GF-D8 (cell line): ENCODE data around the gene TNNT1.
"Not testable (repeated sequence)": the region's sequence is repeated elsewhere in the genome, so short reads cannot be mapped to it uniquely, and the experiment has no call there.

Experiments
- DNase-seq: peaks from one replicate; lab custom pipeline; 2025; lab: John Stamatoyannopoulos, UW

The TNNT1 gene

DNA sequence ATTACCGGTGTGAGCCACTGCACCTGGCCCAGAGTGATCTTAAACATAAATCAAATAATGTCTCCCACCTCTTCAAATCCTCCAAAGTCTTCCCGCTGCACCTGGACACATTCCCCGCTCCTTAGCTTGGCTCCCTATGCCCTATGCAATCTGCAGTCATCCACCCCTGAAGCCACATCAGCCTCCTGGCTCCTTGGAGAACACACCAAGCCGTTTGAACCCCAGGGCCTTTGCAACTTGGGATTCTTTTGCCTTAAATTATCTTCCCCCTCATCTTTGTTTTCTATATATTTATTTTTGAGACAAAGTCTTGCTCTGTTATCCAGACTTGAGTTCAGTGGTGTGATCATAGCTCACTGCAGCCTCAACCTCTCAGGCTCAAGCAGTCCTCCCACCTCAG lies 20.1 kb upstream of the TNNT1 start:
- no peak for DNase-seq

DNA sequence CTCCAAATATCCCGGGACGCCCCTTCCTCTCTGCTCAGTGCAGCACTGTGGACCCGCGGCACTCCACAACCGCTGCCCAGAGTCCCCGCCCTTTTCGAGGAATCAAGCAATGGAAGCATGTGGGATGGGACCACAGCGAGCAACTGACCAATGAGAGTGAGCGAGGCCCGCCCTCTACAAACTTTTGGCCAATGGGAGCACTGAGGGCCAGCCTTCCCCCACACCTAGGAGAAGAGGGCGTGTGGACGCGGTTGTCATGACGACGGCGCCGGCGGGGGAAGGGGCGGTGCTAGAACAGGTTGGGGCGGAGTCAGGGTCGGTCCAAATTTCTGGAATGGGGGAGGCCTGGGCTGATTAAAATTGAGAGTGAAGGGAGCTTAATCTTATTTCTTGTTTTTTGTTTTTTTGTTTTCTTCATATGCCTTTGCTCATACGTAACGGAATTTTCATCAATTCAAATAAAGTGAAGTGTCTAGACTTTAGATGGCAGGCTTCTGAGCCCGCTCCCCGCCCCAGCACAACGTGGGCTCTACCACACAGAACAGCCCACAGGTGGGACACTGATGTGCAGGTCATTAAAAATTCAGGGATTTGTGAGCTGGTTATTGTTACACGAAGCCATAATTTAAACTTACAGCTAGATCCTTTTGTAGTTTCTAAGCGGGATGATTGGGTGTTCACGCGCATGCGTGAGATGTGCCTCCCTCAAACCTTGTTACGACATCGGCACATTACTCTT lies 17.7 kb upstream of the TNNT1 start, which contains the start of gene DNAAF3:
Gene DNAAF3, minus strand, starts transcription at position 84 of the 739 bp plus-strand sequence. CDS start 200 bp downstream, outside the sequence.
- peak; percentile 91 for DNase-seq

DNA sequence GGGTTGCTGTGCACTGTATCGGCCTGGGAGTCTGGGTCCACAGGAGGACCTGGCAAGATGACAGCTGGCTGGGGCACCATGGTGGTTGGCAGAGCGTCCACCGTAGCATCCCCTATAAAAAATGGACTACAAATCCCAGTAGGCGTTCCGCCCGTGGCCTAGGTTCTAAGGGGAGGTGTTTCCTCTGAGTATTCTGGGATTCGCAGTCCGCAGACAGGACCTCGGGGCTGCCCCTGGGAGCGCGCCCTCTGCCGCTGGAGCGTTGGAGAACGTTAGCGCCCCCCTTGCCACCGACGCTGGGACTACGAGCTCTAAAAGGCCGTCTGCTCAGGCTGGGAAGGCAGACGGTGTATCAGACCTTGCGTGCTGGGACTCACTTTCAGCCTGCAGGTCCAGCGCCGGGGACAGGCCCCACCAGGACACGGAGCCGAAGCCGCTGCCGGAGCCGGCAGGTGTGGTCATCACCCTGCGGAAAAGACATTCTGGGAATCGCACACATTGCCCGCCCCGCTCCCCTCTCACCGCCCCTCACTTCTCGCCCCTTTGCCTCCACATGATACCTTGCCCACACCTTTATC lies 17.0 kb upstream of the TNNT1 start:
- peak; percentile 50 for DNase-seq

DNA sequence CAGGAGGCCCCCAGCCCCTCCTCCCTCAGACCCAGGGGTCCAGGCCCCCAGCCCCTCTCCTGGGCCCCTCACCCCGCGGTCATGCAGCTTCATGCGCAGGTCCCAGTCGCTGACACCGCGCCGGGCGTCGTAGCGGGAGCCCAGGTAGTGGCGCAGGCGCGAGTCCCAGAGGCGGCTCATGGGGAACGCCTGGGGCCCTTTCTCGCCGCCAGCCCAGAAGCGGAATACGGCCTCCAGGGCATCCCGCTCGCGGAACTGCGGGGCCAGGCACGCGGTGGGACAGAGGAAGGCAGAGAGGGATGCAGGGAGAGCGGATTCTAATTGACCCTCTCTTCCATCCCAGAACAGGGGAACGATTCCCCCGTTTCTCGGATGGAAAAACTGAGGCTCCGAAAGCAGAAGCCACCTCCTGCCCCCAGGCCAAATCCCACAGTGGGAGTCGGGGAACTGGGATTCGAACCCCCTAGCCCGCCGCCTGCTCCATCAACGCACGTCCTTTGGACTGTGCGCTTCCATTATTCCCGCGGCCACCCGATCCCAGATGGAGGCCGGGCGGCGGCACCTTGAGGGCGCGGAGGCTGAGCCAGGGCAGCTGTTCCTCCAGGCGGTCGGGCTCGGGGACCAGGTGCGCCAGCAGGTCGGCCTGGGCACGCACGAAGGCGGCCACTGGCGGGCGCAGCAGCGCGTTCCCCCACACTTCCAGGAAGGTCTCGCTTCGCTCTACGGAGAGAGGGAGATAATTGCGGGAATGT lies 12.7 kb upstream of the TNNT1 start:
- no peak for DNase-seq

DNA sequence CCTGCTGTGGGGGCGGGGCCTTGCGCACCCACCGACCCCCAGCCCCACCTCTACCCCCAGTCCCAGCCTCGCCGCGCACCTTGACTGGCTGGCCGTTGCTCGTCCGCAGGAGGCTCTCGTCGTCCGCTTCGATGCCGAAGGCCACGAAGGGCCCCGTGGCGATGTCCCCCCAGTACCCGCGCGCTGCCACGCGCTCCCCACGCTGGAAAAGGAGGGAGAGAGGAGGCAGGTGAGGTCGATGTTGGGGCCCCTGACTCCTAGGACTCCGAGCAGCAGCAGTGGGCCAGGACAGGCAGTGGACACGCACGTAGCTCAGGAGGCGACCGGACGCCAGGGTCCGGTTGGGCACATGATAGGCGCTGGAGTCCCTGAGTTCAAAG lies 12.0 kb upstream of the TNNT1 start:
- no peak for DNase-seq

DNA sequence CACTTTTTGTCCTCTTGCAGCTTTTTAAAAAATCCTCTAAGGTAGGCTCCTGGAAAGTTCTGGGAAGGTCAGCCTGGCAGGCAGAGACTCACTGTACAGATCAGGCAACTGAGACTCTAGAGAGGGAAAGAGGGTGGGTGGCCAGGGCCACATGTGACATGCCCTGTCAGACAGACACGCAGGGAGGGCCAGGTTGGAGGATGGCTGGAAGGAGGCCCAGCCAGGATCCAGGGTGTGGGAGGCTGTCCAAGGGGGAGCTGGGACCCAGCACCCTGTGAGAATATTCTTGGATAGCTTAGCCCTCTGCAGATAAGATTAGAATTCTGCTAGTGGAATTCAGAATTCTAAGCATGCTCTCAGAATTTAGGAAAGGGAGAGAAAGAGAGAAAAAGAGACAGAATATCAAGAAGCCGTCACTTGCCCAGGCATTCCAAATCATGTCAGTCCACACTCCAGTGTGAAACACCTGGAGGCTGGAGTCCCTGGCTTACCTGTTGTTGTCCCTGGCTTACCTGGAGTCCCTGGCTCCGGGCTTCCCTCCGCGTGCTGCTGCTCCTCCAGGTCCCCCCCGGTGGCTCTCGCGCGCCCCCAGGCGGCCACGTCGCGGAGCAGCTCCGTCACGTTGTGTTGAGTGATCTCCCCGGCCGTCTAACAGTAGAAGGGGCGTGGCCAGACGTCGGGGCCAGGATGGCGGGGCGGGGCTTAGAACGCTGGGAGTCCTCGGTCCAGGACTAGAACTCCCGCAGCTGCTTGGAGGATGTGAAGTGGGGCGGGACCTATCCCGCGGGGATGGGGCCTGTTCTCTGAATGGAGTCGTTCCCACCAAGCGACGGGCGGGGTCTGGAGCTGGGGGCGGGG lies 11.4 kb upstream of the TNNT1 start:
- peak; percentile 66 for DNase-seq

DNA sequence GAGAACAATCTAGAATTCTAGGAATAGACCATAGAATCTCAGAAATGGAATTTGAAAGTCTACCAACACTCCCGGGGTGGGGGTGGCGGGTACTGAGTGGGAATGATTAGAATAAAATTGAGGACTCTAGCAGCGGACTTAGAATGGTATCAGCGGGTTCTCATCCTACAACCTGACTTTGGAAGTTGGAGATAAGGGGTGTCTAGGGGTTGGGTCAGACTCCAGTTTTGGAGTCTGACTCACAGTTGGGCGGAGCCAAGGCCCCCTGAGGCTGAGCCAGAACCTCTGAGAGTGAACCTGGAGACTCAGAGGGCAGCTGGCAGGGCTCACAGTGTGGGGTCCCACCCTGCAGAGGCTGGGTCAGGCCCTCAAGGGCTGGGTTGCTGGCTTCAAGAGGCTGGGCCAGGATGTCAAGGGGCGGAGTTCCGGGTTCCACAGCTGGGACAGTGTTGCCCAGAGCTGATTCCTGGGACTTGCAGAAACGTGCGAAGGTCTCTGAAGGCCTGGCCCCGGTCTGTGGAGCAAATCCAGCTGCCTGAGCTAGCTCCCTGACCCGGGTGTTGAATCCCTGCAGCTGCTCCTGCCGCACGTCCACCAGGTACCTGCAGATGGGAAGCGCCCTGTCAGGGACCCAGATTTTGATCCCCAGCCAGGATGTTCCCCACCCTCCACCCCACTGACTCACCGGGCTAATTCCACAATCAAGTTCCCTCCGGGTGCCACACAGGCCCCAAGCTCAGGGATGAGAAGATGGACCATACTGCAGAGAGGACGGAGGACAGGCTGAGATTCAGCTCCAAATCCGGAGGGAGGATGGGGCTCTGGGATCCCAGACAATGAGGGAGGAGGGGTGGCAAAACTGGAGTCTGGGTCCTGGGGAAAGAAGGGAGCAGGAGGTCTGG lies 10.1 kb upstream of the TNNT1 start:
- no peak for DNase-seq

DNA sequence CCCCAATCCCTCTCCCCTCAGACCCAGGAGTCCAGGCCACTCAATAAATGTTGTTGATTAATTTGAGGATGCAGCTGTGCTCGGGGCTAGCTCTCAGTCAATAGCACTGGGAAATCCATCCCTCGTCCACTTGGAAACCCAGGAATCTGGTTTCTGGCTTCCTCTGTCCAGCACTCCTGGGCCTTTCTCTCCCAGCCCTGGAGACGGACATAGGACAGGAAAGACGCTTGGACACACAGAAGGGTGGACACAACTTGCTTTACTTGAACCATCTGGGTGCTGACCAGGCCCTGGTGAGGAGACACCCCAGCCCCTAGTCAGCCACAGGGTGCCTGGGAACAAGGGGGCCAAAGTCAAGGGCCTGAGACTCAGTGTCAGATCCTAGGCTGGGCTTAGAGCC lies 9.4 kb upstream of the TNNT1 start:
- DNase-seq, result no peak

DNA sequence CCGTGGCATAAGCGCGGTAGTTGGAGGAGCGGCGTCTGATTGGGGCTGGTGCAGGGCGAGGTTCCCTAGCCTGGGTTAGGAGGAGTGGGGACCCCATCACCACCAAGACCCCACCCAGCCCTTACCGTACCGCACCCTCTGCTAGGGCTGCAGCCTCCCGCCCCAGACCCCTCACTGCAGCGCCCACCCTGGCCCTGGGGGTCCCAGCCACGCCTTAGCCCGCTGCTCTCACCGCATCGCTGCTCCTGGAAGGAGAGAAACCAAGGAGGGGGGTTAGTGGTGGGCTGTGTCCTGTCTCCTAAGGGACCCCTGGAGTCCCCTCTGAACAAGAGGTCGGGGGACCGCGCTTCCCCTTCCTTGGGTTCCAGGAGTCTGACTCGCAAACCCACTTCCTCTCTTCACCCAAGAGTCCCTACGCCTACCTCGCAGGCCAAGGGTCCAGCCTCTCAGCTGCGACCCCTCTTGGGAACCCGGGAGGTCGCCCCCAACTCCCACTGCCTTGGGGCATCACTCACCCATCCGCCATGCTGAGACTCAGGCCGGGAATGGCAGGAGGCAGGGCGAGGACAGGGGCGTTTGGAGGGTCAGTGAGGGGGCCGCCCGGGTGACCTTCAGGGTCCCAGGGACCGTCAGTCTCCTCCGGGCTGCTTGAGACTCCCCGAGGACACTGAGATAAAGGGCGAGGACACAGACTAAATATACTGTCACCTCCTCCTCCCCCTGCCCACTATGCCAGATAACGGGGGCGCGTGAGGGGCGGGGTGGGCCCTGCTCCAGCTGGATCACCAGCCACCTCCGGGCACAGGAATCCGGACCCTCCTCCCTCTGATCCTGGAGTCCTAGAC lies 8.3 kb upstream of the TNNT1 start, which contains the start of gene TNNI3:
Gene TNNI3, minus strand, starts transcription at position 669 of the 845 bp plus-strand sequence. Its CDS starts 143 bp downstream, at position 526.
- no peak for DNase-seq

DNA sequence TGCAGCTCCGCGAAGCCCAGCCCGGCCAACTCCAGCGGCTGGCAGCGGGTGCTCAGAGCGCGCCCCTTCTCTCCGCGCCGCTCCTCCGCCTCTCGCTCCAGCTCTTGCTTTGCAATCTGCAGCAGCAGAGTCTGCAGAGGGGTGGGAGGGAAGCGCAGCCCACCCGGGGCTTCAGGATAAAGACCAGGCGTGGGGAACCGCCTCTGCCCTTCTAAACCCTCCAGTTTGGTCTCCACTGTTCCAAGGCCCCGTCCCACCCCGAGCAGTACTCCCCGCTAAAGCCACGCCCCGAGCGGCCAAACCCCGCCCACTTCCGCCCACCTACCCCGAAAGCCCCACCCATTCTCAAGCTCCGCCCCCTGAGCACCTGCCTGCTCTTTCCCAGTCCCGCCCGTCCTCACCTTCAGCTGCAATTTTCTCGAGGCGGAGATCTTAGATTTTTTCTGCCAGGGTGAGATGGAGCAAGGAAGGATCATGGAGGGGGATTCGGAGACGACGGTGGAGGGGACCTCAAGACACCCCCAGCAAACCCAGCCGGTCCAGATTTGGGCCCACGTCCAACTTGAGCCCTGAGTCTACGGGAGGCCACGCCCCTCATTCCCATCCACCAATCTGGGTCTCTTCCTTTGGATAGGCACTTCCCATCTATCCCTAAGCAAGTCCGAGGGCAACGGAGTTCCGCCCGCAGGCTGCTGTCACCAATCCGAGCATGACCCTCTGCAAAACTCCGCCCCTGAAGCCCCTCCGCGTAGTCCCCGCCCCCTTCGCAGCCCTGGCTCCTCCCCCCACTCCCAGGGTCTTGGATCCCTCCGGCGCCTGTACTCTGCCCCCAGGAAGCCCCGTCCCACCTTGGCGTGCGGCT lies 7.4 kb upstream of the TNNT1 start:
- DNase-seq, result no peak

DNA sequence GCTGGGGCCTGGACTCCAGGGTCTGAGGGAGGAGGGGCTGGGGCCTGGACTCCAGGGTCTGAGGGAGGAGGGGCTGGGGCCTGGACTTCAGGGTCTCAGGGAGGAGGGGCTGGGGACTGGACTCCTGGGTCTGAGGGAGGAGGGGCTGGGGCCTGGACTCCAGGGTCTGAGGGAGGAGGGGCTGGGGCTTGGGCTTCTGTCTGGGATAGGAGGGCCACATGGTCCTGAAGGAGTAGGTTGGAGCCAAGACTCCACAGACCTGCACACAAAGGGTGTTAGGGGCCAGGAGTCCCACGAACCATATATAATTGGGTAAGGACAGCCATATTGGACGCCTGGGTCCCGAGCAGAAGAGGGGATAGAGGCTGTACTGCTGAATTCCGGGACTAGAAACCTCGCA lies 6.8 kb upstream of the TNNT1 start:
- not testable (repeated sequence) for DNase-seq

DNA sequence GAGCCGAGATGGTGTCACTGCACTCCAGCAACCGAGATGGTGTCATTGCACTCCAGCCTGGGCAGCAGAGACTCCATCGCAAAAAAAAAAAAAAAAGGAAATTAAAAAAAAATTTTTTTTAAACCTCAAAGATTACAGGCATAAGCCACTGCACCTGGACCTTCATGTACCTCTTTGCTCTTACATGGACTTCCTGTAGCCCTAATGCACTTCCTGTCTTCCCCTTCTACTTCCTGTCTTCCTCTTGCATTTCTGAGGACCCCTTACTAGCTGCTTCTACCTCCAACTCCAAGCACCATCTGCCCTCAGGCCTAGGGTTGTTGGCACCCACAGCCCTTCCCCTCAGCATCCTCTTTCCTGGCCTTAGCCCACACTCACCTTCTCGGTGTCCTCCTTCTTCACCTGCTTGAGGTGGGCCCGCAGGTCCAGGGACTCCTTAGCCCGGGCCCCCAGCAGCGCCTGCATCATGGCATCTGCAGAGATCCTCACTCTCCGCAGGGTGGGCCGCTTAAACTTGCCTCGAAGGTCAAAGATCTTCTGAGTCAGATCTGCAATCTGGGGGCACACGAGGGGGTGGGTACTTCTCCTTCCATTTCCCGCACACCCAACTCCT lies 4.8 kb upstream of the TNNT1 start:
- no peak for DNase-seq

DNA sequence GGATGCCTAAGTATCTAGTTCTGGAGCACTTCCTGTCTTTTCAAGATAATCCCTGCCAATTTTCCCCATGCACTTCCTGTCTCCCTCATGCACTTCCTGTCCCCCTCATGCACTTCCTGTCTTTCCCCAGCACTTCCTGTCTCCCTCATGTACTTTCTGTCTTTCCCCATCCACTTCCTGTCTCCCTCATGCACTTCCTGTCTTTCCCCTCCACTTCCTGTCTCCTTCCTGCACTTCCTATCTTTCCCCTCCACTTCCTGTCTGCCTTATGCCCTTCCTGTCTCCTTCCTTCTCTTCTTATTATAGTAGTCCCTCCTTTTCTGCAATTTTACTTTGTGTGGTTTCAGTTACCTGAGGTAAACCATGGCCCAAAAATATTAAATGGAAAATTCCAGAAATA lies 3.0 kb upstream of the TNNT1 start:
- DNase-seq, result peak; percentile 5

DNA sequence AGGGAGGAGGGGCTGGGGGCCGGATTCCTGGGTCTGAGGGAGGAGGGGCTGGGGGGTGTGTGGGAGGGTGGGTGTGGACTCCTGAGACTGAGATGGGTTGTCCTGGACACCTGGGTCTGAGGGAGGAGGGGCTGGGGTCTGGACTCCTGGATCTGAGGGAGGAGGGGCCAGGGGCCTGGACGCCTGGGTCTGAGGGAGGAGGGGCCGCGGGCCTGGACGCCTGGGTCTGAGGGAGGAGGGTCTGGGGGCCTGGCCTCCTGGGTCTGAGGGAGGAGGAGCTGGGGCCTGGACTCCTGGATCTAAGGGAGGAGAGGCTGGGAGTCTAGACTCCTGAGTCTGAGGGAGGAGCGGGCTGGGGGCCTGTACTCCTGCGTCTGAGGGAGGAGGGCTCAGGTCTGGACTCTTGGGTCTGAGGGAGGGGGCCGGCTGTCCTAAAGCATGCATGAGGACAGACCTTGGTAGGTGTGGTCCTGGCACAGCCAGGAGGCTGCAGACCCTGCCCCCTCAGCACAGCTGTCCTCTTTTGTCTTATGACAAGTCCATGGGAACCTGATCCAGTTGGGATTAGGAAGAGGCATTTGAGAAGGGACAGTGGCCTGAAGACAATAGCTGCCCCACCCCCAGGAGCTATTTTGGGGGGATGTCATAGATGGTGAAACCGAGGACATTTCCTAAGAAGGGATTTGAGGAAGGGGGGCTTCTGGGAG lies 1.3 kb downstream of the TNNT1 start:
- no peak for DNase-seq

DNA sequence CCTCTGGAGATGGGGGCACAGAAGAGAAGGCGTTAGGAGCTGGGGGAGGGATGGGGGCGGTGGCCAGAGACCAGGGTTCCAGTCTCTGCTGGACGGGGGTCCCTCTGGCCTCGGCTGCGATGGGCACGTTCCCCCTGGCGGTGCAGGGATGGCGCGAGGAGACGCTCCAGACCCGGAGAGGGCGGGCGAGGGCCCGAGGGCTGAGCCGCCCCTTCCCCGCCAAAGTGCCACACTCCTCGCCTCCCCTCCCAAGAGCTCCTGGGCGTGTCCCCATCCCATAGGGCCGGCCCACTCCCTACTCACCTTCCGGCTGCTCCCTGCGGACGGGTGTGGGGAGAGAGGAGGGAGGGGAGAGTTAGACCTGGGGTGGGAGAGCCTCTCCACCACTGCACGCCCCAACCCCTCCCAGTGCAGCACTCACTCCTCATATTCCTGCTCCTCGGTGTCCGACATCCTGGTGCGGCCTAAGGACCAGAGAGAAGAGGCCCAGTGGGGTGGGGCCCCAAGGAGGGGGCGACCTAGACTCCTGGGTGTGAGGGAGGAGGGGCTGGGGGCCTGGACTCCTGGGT lies 2.2 kb downstream of the TNNT1 start:
- DNase-seq, result no peak

DNA sequence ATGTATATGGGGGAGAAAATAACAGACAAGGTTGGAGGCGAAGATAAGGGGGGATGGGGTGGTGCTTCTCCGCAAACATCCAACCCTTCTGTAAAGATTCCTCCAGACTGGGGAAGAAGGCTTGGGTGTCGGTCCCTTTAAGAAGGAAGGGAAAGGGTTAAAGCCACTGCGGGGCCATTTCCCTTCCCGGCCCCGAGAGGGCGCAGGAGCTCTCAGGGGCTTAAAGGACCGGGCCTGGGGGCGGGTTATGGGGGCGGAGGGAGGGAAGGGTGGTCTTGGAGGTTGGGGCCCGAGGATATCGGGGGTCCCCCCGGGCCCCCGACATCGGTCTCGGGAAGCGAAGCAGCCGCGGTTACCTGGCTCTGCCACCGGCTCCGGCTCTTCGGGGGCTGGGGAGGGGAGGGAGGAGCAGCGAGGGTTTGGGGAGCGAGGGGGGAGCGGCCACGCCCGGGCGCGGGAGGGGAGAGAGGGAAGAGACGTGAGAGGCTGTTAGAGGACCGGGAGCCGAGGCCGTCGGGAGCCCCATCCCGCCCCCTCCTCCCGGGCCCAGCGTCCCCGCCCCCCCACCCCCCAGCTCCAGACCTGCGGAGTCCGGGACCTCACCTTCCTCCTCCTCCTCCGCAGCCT lies 2.8 kb downstream of the TNNT1 start:
- no peak for DNase-seq

DNA sequence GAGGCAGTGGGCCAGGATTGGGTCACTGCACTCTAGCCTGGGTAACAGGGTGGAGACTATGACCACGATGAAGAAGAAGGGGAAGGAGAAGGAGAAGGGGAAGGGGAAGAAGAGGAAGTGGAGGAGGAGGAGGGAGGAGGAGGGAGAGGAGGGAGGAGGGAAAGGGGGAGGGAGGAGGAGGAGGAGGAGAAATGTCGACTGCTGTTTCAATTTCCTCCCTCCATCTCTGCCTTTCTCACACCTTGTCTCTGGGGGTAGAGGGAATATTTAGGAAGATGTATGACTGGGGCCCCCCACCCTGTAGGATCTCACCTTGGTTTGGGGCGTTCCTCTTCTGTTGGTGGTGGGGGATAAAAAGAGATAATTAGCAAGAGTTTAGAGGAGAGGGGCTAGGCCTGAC lies 3.8 kb downstream of the TNNT1 start:
- no peak for DNase-seq
